DOHH2 (cell line): ENCODE results near the gene MBOAT7.

ENCODE experiments used
- EZH2phosphoT487 ChIP-seq: fragments of 200-600 bp; sonication (generic); IDR thresholded peaks from 2 replicates; pipeline ENCODE4 v1.6.1; 2017; ENCODE audit warnings: borderline replicate concordance, mild to moderate bottlenecking, antibody characterized with exemption, low read length, moderate library complexity, mixed read lengths
- TF ChIP-seq, protein P1 (sequence below): fragments of 200-600 bp; sonication (generic); IDR thresholded peaks from one replicate; pipeline ENCODE4 v1.5.1; 2014; ENCODE audit warnings: antibody characterized with exemption, mild to moderate bottlenecking, low read depth, low read length; ENCODE audit not compliant: poor library complexity, severe bottlenecking

DNA sequence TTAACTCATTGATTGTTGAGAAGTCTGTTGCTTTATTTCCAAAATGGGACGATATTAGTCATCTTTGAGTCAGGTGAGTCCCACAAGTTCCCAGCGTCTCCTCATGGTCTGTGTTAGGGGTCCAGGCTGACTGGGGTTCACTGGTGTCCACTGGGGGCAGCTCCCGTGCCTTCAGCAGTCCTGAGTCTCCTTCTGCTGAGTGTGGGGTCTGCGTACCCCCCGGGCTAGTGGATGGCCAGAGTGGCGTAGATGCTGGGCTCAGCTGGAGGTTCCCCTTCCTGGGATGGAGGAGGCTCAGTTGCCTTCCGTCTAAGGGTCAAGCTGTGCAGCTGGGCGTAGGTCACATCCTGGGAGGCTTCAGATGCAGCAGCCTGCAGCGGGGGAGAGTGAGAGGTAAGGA, 27.5 kb upstream of the MBOAT7 start:
- TF ChIP-seq, protein P1, sequence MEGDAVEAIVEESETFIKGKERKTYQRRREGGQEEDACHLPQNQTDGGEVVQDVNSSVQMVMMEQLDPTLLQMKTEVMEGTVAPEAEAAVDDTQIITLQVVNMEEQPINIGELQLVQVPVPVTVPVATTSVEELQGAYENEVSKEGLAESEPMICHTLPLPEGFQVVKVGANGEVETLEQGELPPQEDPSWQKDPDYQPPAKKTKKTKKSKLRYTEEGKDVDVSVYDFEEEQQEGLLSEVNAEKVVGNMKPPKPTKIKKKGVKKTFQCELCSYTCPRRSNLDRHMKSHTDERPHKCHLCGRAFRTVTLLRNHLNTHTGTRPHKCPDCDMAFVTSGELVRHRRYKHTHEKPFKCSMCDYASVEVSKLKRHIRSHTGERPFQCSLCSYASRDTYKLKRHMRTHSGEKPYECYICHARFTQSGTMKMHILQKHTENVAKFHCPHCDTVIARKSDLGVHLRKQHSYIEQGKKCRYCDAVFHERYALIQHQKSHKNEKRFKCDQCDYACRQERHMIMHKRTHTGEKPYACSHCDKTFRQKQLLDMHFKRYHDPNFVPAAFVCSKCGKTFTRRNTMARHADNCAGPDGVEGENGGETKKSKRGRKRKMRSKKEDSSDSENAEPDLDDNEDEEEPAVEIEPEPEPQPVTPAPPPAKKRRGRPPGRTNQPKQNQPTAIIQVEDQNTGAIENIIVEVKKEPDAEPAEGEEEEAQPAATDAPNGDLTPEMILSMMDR = no peak
- no peak for TF ChIP-seq EZH2phosphoT487
